SK-N-SH (cell line): ENCODE measurements around the gene MACROD1. TPM values are rescaled to one million over a fixed set of nuclear protein-coding genes. Genes with fewer than 3 reads are reported as not detected.

ENCODE experiments used
- CTCF ChIA-PET: fragments of 300-600, 350-600 bp; formaldehyde crosslinking; extraction: SDS; loops from one replicate; lab custom pipeline; 2021; lab: Yijun Ruan, JAX
- POLR2A ChIA-PET: fragments of 350-600 bp; sonication (Branson Sonifier 250); formaldehyde crosslinking; extraction: SDS; loops from one replicate; lab custom pipeline; 2020; ENCODE audit warnings: antibody characterized with exemption, inconsistent platforms; lab: Yijun Ruan, JAX
- DNase-seq: peaks from one replicate; pipeline ENCODE4 v3.0.0; 2012
- H2AFZ ChIP-seq: fragments of 200-600 bp; sonication (generic); 2 replicates; pipeline ENCODE4 v1.8.1; 2016; ENCODE audit warnings: antibody characterized with exemption, mild to moderate bottlenecking, low read depth
- H3F3A ChIP-seq: fragments of 200-600 bp; sonication (generic); replicated peaks from 2 replicates; pipeline ENCODE3; 2016; ENCODE audit warnings: antibody characterized with exemption, mild to moderate bottlenecking; ENCODE audit not compliant: insufficient read depth
- H3K27ac ChIP-seq, 2 experiments: fragments of 200-500 bp in 1 of 2; fragments of 200-600 bp in 1 of 2; sonication (Bioruptor generic) in 1 of 2; sonication (generic), shearing (Covaris generic) in 1 of 2; 2 replicates each; pipeline versions ENCODE4 v1.5.1 to v1.6.1; 2014 to 2016; ENCODE audit warnings: low read depth in 2 of 2, inconsistent platforms in 1 of 2, low read length in 1 of 2, mild to moderate bottlenecking in 1 of 2, mixed read lengths in 1 of 2
- H3K27me3 ChIP-seq: fragments of 200-600 bp; sonication (generic), shearing (Covaris generic); 2 replicates; pipeline ENCODE4 v1.6.1; 2016; ENCODE audit warnings: mixed run types; ENCODE audit not compliant: insufficient read depth
- H3K36me3 ChIP-seq, 2 experiments: fragments of 200-500 bp in 1 of 2; fragments of 200-600 bp in 1 of 2; sonication (Bioruptor generic) in 1 of 2; sonication (generic) in 1 of 2; replicated peaks in 1 of 2; 2 replicates each; pipeline versions ENCODE3 to v1.5.1; 2014 to 2016; ENCODE audit warnings: low read length in 1 of 2, mild to moderate bottlenecking in 1 of 2; ENCODE audit not compliant: insufficient read depth in 2 of 2, control insufficient read depth in 1 of 2
- H3K4me1 ChIP-seq, 2 experiments: fragments of 200-500 bp in 1 of 2; fragments of 200-600 bp in 1 of 2; sonication (Bioruptor generic) in 1 of 2; sonication (generic), shearing (Covaris generic) in 1 of 2; 2 replicates each; pipeline versions ENCODE4 v1.5.1 to v1.6.1; 2014 to 2016; ENCODE audit warnings: low read depth in 1 of 2, low read length in 1 of 2, mixed run types in 1 of 2; ENCODE audit not compliant: insufficient read depth in 2 of 2, control insufficient read depth in 1 of 2
- H3K4me2 ChIP-seq: fragments of 200-600 bp; sonication (generic), shearing (Covaris generic); 2 replicates; pipeline ENCODE4 v1.6.1; 2017; ENCODE audit warnings: mixed run types
- H3K4me3 ChIP-seq, 2 experiments: fragments of 200-500 bp in 1 of 2; fragments of 200-600 bp in 1 of 2; sonication (Bioruptor generic) in 1 of 2; sonication (generic), shearing (Covaris generic) in 1 of 2; 2 replicates each; pipeline versions ENCODE4 v1.5.1 to v1.8.1; 2014 to 2016; ENCODE audit warnings: low read depth in 2 of 2, inconsistent platforms in 1 of 2, low read length in 1 of 2, mild to moderate bottlenecking in 1 of 2, mixed read lengths in 1 of 2, moderate library complexity in 1 of 2
- H3K79me2 ChIP-seq: fragments of 200-600 bp; sonication (generic); 2 replicates; pipeline ENCODE4 v1.8.1; 2017; ENCODE audit warnings: mild to moderate bottlenecking; ENCODE audit not compliant: insufficient read depth
- H3K9ac ChIP-seq: fragments of 200-600 bp; sonication (generic); 2 replicates; pipeline ENCODE4 v1.6.1; 2017; ENCODE audit warnings: mixed run types
- H3K9me2 ChIP-seq: fragments of 200-600 bp; sonication (generic); 2 replicates; pipeline ENCODE4 v1.6.1; 2017; ENCODE audit warnings: mixed run types
- H3K9me3 ChIP-seq: fragments of 200-600 bp; sonication (generic); 2 replicates; pipeline ENCODE4 v1.6.1; 2017; ENCODE audit warnings: mixed run types, mild to moderate bottlenecking, moderate library complexity
- H4K20me1 ChIP-seq: fragments of 200-600 bp; sonication (generic); 2 replicates; pipeline ENCODE4 v1.6.1; 2017; ENCODE audit warnings: mild to moderate bottlenecking, mixed run types; ENCODE audit not compliant: insufficient read depth
- CHD2 ChIP-seq: fragments of 150-350 bp; IDR thresholded peaks from 2 replicates; pipeline ENCODE4 v1.6.1; 2018; ENCODE audit warnings: low read length; ENCODE audit not compliant: partially characterized antibody
- FOSL2 ChIP-seq: IDR thresholded peaks from 2 replicates; pipeline ENCODE4 v1.4.0; 2012; ENCODE audit warnings: low read depth, mild to moderate bottlenecking, moderate library complexity, borderline replicate concordance
- FOXJ3 ChIP-seq: sonication (generic); formaldehyde crosslinking; IDR thresholded peaks from 2 replicates; pipeline ENCODE4 v1.5.1; 2020; ENCODE audit warnings: mild to moderate bottlenecking, missing genetic modification reagents
- FOXM1 ChIP-seq: IDR thresholded peaks from 2 replicates; pipeline ENCODE4 v1.4.0; 2012; ENCODE audit warnings: low read depth, mild to moderate bottlenecking
- MEF2A ChIP-seq: IDR thresholded peaks from 2 replicates; pipeline ENCODE4 v1.4.0; 2012; ENCODE audit warnings: low read depth, borderline replicate concordance
- NRF1 ChIP-seq: IDR thresholded peaks from 2 replicates; pipeline ENCODE4 v1.6.1; 2012; ENCODE audit warnings: low read depth, mild to moderate bottlenecking, low read length
- RCOR1 ChIP-seq: fragments of 150-350 bp; IDR thresholded peaks from 2 replicates; pipeline ENCODE4 v1.6.1; 2017; ENCODE audit warnings: antibody characterized with exemption, low read length
- RXRA ChIP-seq: IDR thresholded peaks from 2 replicates; pipeline ENCODE4 v1.4.0; 2012; ENCODE audit warnings: low read depth, mild to moderate bottlenecking, borderline replicate concordance
- SIN3A ChIP-seq: IDR thresholded peaks from 2 replicates; pipeline ENCODE4 v1.6.1; 2012; ENCODE audit warnings: low read depth, mild to moderate bottlenecking, low read length, moderate library complexity, borderline replicate concordance
- SMC3 ChIP-seq: IDR thresholded peaks from 2 replicates; pipeline ENCODE4 v1.6.1; 2012; ENCODE audit warnings: low read depth, low read length, improper control_type of control experiment
- TAF1 ChIP-seq: IDR thresholded peaks from 2 replicates; pipeline ENCODE4 v1.6.1; 2012; ENCODE audit warnings: low read depth, mild to moderate bottlenecking, low read length, moderate library complexity, borderline replicate concordance
- TCF12 ChIP-seq: IDR thresholded peaks from 2 replicates; pipeline ENCODE4 v1.4.0; 2012
- TEAD4 ChIP-seq: IDR thresholded peaks from 2 replicates; pipeline ENCODE4 v1.4.0; 2012; ENCODE audit warnings: mild to moderate bottlenecking, borderline replicate concordance; ENCODE audit not compliant: insufficient read depth
- YY1 ChIP-seq: IDR thresholded peaks from 2 replicates; pipeline ENCODE4 v1.4.0; 2012; ENCODE audit warnings: low read depth, mild to moderate bottlenecking
- WGBS: methylation state at CpG from one replicate; pipeline ENCODE4 v1.1.6; 2017; ENCODE audit warnings: low lambda C conversion rate; 5-methylcytosine and 5-hydroxymethylcytosine counted together
- polyA plus RNA-seq, 3 experiments: library from polyadenylated mRNA; depleted of rRNA; stranded (reverse); fragments of >200 nt; gene quantifications; 2 replicates each; pipeline ENCODE4 v1.2.3, GENCODE V29; 2012
- TF ChIP-seq, protein P1 (sequence below): IDR thresholded peaks from 2 replicates; pipeline ENCODE4 v1.6.1; 2012; ENCODE audit warnings: mild to moderate bottlenecking, low read depth, low read length, moderate library complexity
- TF ChIP-seq, protein P2 (sequence below): IDR thresholded peaks from 2 replicates; pipeline ENCODE4; 2012
- TF ChIP-seq, protein P3 (sequence below): IDR thresholded peaks from 2 replicates; pipeline ENCODE4 v1.4.0; 2012; ENCODE audit warnings: low read depth, borderline replicate concordance
- TF ChIP-seq, protein P4 (sequence below): fragments of 150-350 bp; IDR thresholded peaks from 2 replicates; pipeline ENCODE4 v1.6.1; 2016; ENCODE audit warnings: mild to moderate bottlenecking, low read depth, low read length
- TF ChIP-seq, protein P5 (sequence below): IDR thresholded peaks from 2 replicates; pipeline ENCODE4 v1.4.0; 2012; ENCODE audit warnings: low read depth, borderline replicate concordance

The MACROD1 gene
- polyA plus RNA-seq, 1 of the 3 experiments (the other 2 are of a cell fraction), result 49.1 TPM

DNA sequence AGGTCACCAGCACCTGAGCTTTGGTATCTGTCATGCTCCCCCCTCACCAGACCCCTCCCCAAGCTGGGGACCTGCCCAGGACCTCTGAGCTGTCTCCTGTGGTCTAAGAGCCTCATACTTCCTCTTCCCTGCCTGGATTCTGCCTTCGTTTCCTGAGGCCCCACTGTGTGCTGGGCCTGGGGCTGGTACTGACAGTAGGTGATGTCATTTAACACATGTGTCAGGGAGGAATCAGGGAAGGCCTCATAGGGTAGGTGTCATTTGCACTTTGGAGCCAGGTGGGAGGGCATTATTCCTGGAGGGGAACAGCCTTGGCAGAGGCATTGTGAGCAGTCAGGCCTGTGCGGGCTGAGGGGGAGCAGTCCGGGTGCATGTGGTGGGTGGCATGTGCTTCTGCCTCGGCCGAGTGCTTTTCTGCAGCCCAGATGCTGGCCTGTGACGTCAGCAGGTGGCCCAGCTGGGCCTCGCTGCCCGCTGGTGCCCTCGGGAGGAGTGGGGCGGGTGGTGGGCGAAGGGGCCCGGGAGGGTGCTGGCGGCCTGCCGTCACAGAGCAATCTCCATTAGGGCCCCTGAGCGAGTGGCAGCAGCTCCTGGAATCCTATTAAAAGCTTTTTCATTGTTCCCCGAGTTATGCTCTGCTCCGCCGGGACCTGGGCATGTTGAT lies 121.1 kb downstream of the MACROD1 start (continued):
- TF ChIP-seq, protein P1, sequence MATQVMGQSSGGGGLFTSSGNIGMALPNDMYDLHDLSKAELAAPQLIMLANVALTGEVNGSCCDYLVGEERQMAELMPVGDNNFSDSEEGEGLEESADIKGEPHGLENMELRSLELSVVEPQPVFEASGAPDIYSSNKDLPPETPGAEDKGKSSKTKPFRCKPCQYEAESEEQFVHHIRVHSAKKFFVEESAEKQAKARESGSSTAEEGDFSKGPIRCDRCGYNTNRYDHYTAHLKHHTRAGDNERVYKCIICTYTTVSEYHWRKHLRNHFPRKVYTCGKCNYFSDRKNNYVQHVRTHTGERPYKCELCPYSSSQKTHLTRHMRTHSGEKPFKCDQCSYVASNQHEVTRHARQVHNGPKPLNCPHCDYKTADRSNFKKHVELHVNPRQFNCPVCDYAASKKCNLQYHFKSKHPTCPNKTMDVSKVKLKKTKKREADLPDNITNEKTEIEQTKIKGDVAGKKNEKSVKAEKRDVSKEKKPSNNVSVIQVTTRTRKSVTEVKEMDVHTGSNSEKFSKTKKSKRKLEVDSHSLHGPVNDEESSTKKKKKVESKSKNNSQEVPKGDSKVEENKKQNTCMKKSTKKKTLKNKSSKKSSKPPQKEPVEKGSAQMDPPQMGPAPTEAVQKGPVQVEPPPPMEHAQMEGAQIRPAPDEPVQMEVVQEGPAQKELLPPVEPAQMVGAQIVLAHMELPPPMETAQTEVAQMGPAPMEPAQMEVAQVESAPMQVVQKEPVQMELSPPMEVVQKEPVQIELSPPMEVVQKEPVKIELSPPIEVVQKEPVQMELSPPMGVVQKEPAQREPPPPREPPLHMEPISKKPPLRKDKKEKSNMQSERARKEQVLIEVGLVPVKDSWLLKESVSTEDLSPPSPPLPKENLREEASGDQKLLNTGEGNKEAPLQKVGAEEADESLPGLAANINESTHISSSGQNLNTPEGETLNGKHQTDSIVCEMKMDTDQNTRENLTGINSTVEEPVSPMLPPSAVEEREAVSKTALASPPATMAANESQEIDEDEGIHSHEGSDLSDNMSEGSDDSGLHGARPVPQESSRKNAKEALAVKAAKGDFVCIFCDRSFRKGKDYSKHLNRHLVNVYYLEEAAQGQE, result no peak
- TF ChIP-seq MEF2A, result no peak
- TF ChIP-seq, protein P2, sequence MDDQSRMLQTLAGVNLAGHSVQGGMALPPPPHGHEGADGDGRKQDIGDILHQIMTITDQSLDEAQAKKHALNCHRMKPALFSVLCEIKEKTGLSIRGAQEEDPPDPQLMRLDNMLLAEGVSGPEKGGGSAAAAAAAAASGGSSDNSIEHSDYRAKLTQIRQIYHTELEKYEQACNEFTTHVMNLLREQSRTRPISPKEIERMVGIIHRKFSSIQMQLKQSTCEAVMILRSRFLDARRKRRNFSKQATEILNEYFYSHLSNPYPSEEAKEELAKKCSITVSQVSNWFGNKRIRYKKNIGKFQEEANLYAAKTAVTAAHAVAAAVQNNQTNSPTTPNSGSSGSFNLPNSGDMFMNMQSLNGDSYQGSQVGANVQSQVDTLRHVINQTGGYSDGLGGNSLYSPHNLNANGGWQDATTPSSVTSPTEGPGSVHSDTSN, result no peak
- TF ChIP-seq RCOR1, result peak; percentile 75; the same call in 1 of the 2 replicates
- no peak for TF ChIP-seq NRF1
- TF ChIP-seq FOXJ3 (CRISPR knock-in tag), result peak; percentile 93
- no peak for TF ChIP-seq SIN3A
- TF ChIP-seq YY1, result no peak
- no peak for TF ChIP-seq RXRA
- no peak for TF ChIP-seq FOXM1
- TF ChIP-seq TCF12, result no peak
- TF ChIP-seq, protein P3, sequence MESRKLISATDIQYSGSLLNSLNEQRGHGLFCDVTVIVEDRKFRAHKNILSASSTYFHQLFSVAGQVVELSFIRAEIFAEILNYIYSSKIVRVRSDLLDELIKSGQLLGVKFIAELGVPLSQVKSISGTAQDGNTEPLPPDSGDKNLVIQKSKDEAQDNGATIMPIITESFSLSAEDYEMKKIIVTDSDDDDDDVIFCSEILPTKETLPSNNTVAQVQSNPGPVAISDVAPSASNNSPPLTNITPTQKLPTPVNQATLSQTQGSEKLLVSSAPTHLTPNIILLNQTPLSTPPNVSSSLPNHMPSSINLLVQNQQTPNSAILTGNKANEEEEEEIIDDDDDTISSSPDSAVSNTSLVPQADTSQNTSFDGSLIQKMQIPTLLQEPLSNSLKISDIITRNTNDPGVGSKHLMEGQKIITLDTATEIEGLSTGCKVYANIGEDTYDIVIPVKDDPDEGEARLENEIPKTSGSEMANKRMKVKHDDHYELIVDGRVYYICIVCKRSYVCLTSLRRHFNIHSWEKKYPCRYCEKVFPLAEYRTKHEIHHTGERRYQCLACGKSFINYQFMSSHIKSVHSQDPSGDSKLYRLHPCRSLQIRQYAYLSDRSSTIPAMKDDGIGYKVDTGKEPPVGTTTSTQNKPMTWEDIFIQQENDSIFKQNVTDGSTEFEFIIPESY, result no peak

DNA sequence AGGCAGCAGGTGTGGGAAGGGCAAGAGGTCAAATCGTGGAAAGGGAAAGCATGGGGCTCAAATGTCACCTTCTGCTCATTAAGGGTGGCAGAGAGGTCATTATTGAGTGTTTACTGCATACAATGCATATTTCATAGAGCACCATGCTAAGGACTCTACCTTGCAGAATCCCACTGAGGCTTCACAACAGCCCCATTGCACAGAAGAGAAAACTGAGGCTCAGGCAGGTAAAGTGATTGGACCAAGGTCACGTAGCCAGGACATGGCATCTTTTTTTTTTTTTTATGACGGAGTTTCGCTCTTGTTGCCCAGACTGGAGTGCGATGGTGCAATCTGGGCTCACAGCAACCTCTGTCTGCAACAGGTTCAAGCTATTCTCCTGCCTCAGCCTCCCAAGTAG lies 122.4 kb downstream of the MACROD1 start:
- Histone ChIP-seq H3K9me2 (no peaks in the 10 kb centered on the region), H3K36me3 (no peaks in the 10 kb centered on the region), H3K4me3 (no peak overlapping the region), H3K79me2 (no peaks in the 10 kb centered on the region), H3F3A (no peaks in the 10 kb centered on the region), H3K27ac (peak overlapping the region in 1 of 2 experiments; percentile 65; a peak in 1 of 4 replicates), H3K4me1 (peaks cover 0 to 83% of the 10 kb centered on the region in 2 experiments; a peak in 1 of 4 replicates), H2AFZ (no peak overlapping the region), H3K27me3 (no peaks in the 10 kb centered on the region), H4K20me1 (no peaks in the 10 kb centered on the region), H3K4me2 (no peak overlapping the region), H3K9ac (no peak overlapping the region), H3K9me3 (no peaks in the 10 kb centered on the region)
- ChIA-PET POLR2A (no interaction called here), CTCF (interaction anchor here (2.2 to 11.1 kb wide), 2 partner anchors 40 to 104 kb away, joined by 8 to 207 read pairs; no protein-coding TSS in a partner anchor)
- WGBS, result 87% methylated on average over 5 of the region's 5 CpGs
- DNase-seq, result no peak
- TF ChIP-seq RXRA, result no peak
- TF ChIP-seq TCF12, result no peak
- TF ChIP-seq, protein P4, sequence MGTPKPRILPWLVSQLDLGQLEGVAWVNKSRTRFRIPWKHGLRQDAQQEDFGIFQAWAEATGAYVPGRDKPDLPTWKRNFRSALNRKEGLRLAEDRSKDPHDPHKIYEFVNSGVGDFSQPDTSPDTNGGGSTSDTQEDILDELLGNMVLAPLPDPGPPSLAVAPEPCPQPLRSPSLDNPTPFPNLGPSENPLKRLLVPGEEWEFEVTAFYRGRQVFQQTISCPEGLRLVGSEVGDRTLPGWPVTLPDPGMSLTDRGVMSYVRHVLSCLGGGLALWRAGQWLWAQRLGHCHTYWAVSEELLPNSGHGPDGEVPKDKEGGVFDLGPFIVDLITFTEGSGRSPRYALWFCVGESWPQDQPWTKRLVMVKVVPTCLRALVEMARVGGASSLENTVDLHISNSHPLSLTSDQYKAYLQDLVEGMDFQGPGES, result no peak
- TF ChIP-seq, protein P2, result no peak
- no peak for TF ChIP-seq FOXJ3 (CRISPR knock-in tag)
- TF ChIP-seq, protein P5, sequence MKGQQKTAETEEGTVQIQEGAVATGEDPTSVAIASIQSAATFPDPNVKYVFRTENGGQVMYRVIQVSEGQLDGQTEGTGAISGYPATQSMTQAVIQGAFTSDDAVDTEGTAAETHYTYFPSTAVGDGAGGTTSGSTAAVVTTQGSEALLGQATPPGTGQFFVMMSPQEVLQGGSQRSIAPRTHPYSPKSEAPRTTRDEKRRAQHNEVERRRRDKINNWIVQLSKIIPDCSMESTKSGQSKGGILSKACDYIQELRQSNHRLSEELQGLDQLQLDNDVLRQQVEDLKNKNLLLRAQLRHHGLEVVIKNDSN, result no peak
- TF ChIP-seq FOSL2, result no peak
- no peak for TF ChIP-seq SMC3
- no peak for TF ChIP-seq RCOR1
- TF ChIP-seq TEAD4, result no peak
- TF ChIP-seq TAF1, result no peak
- no peak for TF ChIP-seq CHD2
